Right lobe of liver (tissue), 6 donors: Measurements from ENCODE around the gene RNF113B. TPM values are rescaled to one million over a fixed set of nuclear protein-coding genes. Genes with fewer than 3 reads are reported as not detected.

Experiments used
- ATAC-seq, 4 donors: fragments of 200-7000 bp; cut with Tn5 transposase; one replicate each; pipeline ENCODE4 v1.9.1; 2020; ENCODE audit warnings: mild to moderate bottlenecking in 4 of 4, moderate library complexity in 4 of 4
- DNase-seq, 3 donors: peaks; one replicate each; pipeline ENCODE4 v3.0.0-alpha.2; 2020
- H3K27ac ChIP-seq, 3 donors: fragments of 200-600 bp; one replicate each; pipeline ENCODE4 v1.8.0; 2022
- H3K27me3 ChIP-seq, 2 donors: fragments of 200-600 bp; one replicate each; pipeline ENCODE4 v1.8.0; 2022
- H3K36me3 ChIP-seq, 4 donors: fragments of 200-600 bp; sonication (generic) in 1 of 4; one replicate each; pipeline versions ENCODE4 v1.5.1 to v1.8.0; 2017 to 2022; ENCODE audit warnings: control low read depth in 1 of 4
- H3K4me1 ChIP-seq, 4 donors: fragments of 200-600 bp; sonication (generic) in 1 of 4; one replicate each; pipeline versions ENCODE4 v1.5.1 to v1.8.0; 2017 to 2022; ENCODE audit warnings: control low read depth in 1 of 4
- H3K4me3 ChIP-seq, 3 donors: fragments of 200-600 bp; one replicate each; pipeline ENCODE4 v1.8.0; 2022
- H3K9me3 ChIP-seq, 4 donors: fragments of 200-600 bp; sonication (generic) in 1 of 4; one replicate each; pipeline versions ENCODE4 v1.5.1 to v1.8.0; 2017 to 2022; ENCODE audit warnings: control low read depth in 1 of 4
- CTCF ChIP-seq, 4 donors: fragments of 200-600 bp in 3 of 4; fragments of 450-650 bp in 1 of 4; IDR thresholded peaks; one replicate each; pipeline versions ENCODE4 v1.5.1 to v1.8.0; 2016 to 2022; ENCODE audit warnings: antibody characterized with exemption in 4 of 4, mild to moderate bottlenecking in 2 of 4
- POLR2A ChIP-seq: fragments of 450-650 bp; IDR thresholded peaks from one replicate; pipeline ENCODE4 v1.6.1; 2017; ENCODE audit warnings: antibody characterized with exemption, mild to moderate bottlenecking
- WGBS: methylation state at CpG from one replicate; pipeline ENCODE4 v1.1.6; 2018; ENCODE audit warnings: low coverage, low lambda C conversion rate; ENCODE audit not compliant: insufficient coverage; ENCODE audit errors: missing lambda C conversion rate; 5-methylcytosine and 5-hydroxymethylcytosine counted together
- intact Hi-C, 2 donors: fragments of 100-400 bp; cut with DNase I; formaldehyde crosslinking; loops; one replicate each; pipeline versions ENCODE4 v1.11.2 to v1.14.1; 2022
- total RNA-seq, 6 experiments: library from RNA; depleted of rRNA in 2 of 6; stranded (reverse); fragments of >200 nt in 2 of 6; fragmentation: NEBNext Ultra II Directional in 3 of 6; extraction: Animal tissue kit (Norgen Biotek cat#: 25700) in 3 of 6; gene quantifications; one replicate each; pipeline versions ENCODE4 v1.1.0 to v1.2.4, GENCODE V29; 2016 to 2023
- donor health status: DM: no; HTN: yes; CAD: no.
- donor health status: DM: no; HTN: no; CAD: no.
- donor health status: DM: no; HTN: no; CAD: no.
- donor health status: DM: no; HTN: yes; CAD: no.
- donor health status: DM: no; HTN: yes; CAD: no.

The RNF113B gene
- total RNA-seq, 6 experiments from 2014 or later: not detected

- intact Hi-C loops: no loop called here
- 71% methylated on average over 2 of the region's 3 CpGs for WGBS
- ATAC-seq (no peak), DNase-seq (no peak)
- Histone ChIP-seq H3K36me3 (no peaks in the 10 kb centered on the region), H3K4me3 (no peak overlapping the region), H3K9me3 (no peaks in the 10 kb centered on the region), H3K27ac (no peak overlapping the region), H3K27me3 (no peaks in the 10 kb centered on the region), H3K4me1 (peaks cover 0 to 41% (median 20%) of the 10 kb centered on the region in 4 donors)
- TF ChIP-seq POLR2A (no peak), CTCF (IDR thresholded peaks at IDR 0.05) (no peak)
These were observed 7.7 kb downstream of the RNF113B start for GRCh38 chr13:98169331-98169730.

- DNase-seq: no peak
These were observed 14.1 kb downstream of the RNF113B start for GRCh38 chr13:98162935-98163334.

GRCh38 chr13:98158172-98158899, 18.7 kb downstream of the RNF113B start:
- Histone ChIP-seq H3K27me3 (no peaks in the 10 kb centered on the region), H3K9me3 (no peaks in the 10 kb centered on the region), H3K4me3 (no peak overlapping the region), H3K27ac (no peak overlapping the region), H3K36me3 (peaks cover 0 to 3% (median 0%) of the 10 kb centered on the region in 4 donors), H3K4me1 (peaks cover 0 to 38% (median 6%) of the 10 kb centered on the region in 4 donors)
- ATAC-seq (peak in 3 of 4 donors; percentile 10 to 60 (median 19)), DNase-seq (no peak)
- no peak for TF ChIP-seq CTCF (IDR thresholded peaks at IDR 0.05)
- TF ChIP-seq POLR2A: no peak
- intact Hi-C loops: no loop called here
- WGBS: 86% methylated on average over 5 of the region's 5 CpGs

More at GRCh38 chr13:98162935-98163334, 14.1 kb downstream of the RNF113B start:
- no peak for TF ChIP-seq CTCF (IDR thresholded peaks at IDR 0.05)
- TF ChIP-seq POLR2A: no peak
- Histone ChIP-seq H3K9me3 (no peaks in the 10 kb centered on the region), H3K27ac (no peak overlapping the region), H3K4me1 (peaks cover 0 to 31% (median 5%) of the 10 kb centered on the region in 4 donors), H3K36me3 (peaks cover 0 to 3% (median 0%) of the 10 kb centered on the region in 4 donors), H3K27me3 (no peaks in the 10 kb centered on the region), H3K4me3 (no peak overlapping the region)
- ATAC-seq: no peak
- intact Hi-C loops: no loop called here
- 98% methylated on average over 5 of the region's 5 CpGs for WGBS

GRCh38 chr13:98157609-98158008, 19.5 kb downstream of the RNF113B start:
- Histone ChIP-seq H3K36me3 (peaks cover 0 to 3% (median 0%) of the 10 kb centered on the region in 4 donors), H3K4me3 (no peak overlapping the region), H3K27ac (no peak overlapping the region), H3K27me3 (no peaks in the 10 kb centered on the region), H3K4me1 (peaks cover 0 to 38% (median 6%) of the 10 kb centered on the region in 4 donors), H3K9me3 (no peaks in the 10 kb centered on the region)
- ATAC-seq: no peak
- intact Hi-C loops: no loop called here
- no peak for TF ChIP-seq CTCF (IDR thresholded peaks at IDR 0.05)
- TF ChIP-seq POLR2A: no peak
- WGBS: 64% methylated on average over 1 of the region's 1 CpG
- DNase-seq: no peak
